ENCODE results near the gene LDLR.

- TF ChIP-seq EP300 (IDR thresholded peaks at IDR 0.05) (no peak), CTCF (IDR thresholded peaks at IDR 0.05) (no peak), POLR2A (IDR thresholded peaks at IDR 0.05; ENCODE audit: low read depth) (no peak)
Observed at GRCh38 chr19:11041194-11041593, 48.1 kb upstream of the LDLR start.

Data from esophagus muscularis mucosa (tissue), 4 donors.